CD14-positive monocyte (primary cell): ENCODE data around the gene CCDC134. TPM values are rescaled to one million over a fixed set of nuclear protein-coding genes. Genes with fewer than 3 reads are reported as not detected.

Source experiments
- DNase-seq, 3 donors: peaks; one replicate each; pipeline ENCODE4 v3.0.0-alpha.2; 2011 to 2022
- H2AFZ ChIP-seq: 2 replicates; pipeline ENCODE4 v1.6.0; 2012; ENCODE audit warnings: mild to moderate bottlenecking, low read depth, low read length, inconsistent platforms; ENCODE audit not compliant: insufficient read depth, poor library complexity, severe bottlenecking
- H3K27ac ChIP-seq, 2 donors: 1 replicate in 1 of 2; 2 replicates in 1 of 2; pipeline ENCODE4 v1.5.1; 2012 to 2013; ENCODE audit warnings: low read length in 2 of 2, control low read depth in 1 of 2, inconsistent platforms in 1 of 2, low read depth in 1 of 2, mild to moderate bottlenecking in 1 of 2
- H3K27me3 ChIP-seq, 2 donors: one replicate each; pipeline versions ENCODE4 v1.6.0 to v1.6.1; 2011 to 2013; ENCODE audit warnings: low read length in 2 of 2; ENCODE audit not compliant: control insufficient read depth in 2 of 2, insufficient read depth in 2 of 2
- H3K36me3 ChIP-seq, 2 donors: replicated peaks in 1 of 2; 1 replicate in 1 of 2; 2 replicates in 1 of 2; pipeline versions ENCODE4 v1.5.1 to v1.6.1; 2012 to 2013; ENCODE audit warnings: low read length in 2 of 2, control low read depth in 1 of 2, inconsistent platforms in 1 of 2, mild to moderate bottlenecking in 1 of 2; ENCODE audit not compliant: insufficient read depth in 2 of 2, control insufficient read depth in 1 of 2
- H3K4me1 ChIP-seq, 2 donors: 1 replicate in 1 of 2; 2 replicates in 1 of 2; pipeline versions ENCODE4 v1.5.1 to v1.6.1; 2012 to 2013; ENCODE audit warnings: low read length in 2 of 2, control low read depth in 1 of 2, inconsistent platforms in 1 of 2, mild to moderate bottlenecking in 1 of 2, moderate library complexity in 1 of 2; ENCODE audit not compliant: insufficient read depth in 2 of 2, control insufficient read depth in 1 of 2
- H3K4me2 ChIP-seq: replicated peaks from 2 replicates; pipeline ENCODE3; 2012; ENCODE audit warnings: low read length, moderate library complexity, mild to moderate bottlenecking; ENCODE audit not compliant: poor library complexity, severe bottlenecking; ENCODE audit errors: extremely low read depth
- H3K4me3 ChIP-seq, 3 experiments: fragments of 200-600 bp in 1 of 3; sonication (generic) in 1 of 3; replicated peaks in 1 of 3; 1 replicate in 2 of 3; 2 replicates in 1 of 3; pipeline ENCODE4 v1.5.1; 2011 to 2013; ENCODE audit warnings: low read length in 3 of 3, mild to moderate bottlenecking in 3 of 3, control low read depth in 2 of 3, low read depth in 2 of 3, inconsistent platforms in 1 of 3, moderate library complexity in 1 of 3
- H3K79me2 ChIP-seq: 2 replicates; pipeline ENCODE4 v1.6.0; 2012; ENCODE audit warnings: mild to moderate bottlenecking, control low read depth, inconsistent platforms, low read length, moderate library complexity; ENCODE audit not compliant: insufficient read depth
- H3K9ac ChIP-seq: 2 replicates; pipeline ENCODE4 v1.6.0; 2017; ENCODE audit warnings: low read length, mild to moderate bottlenecking; ENCODE audit not compliant: insufficient read depth, poor library complexity, severe bottlenecking
- H3K9me3 ChIP-seq, 2 donors: replicated peaks in 1 of 2; 1 replicate in 1 of 2; 2 replicates in 1 of 2; pipeline versions ENCODE4 v1.5.1 to v1.6.1; 2012 to 2013; ENCODE audit warnings: low read length in 2 of 2, control low read depth in 1 of 2; ENCODE audit not compliant: control insufficient read depth in 1 of 2, insufficient read depth in 1 of 2
- H4K20me1 ChIP-seq: 2 replicates; pipeline ENCODE4 v1.6.0; 2012; ENCODE audit warnings: mild to moderate bottlenecking, low read length, control low read depth, moderate library complexity; ENCODE audit not compliant: insufficient read depth
- H3K27ac Mint-ChIP-seq, 7 donors: one replicate each; pipeline ENCODE4 v1.8.0; 2020; ENCODE audit warnings: mild to moderate bottlenecking in 7 of 7, mixed read lengths in 7 of 7, moderate library complexity in 6 of 7, inconsistent platforms in 2 of 7
- H3K27me3 Mint-ChIP-seq, 3 donors: one replicate each; pipeline ENCODE4 v1.8.0; 2021 to 2022; ENCODE audit warnings: low read depth in 3 of 3, mild to moderate bottlenecking in 3 of 3, mixed read lengths in 3 of 3, moderate library complexity in 3 of 3, inconsistent platforms in 1 of 3
- H3K36me3 Mint-ChIP-seq, 2 donors: one replicate each; pipeline ENCODE4 v1.8.0; 2020; ENCODE audit warnings: mixed read lengths in 2 of 2, inconsistent platforms in 1 of 2, mild to moderate bottlenecking in 1 of 2
- H3K4me1 Mint-ChIP-seq: one replicate; pipeline ENCODE4 v1.8.0; 2020; ENCODE audit warnings: mild to moderate bottlenecking, mixed read lengths
- H3K4me3 Mint-ChIP-seq, 2 donors: one replicate each; pipeline ENCODE4 v1.8.0; 2020; ENCODE audit warnings: mild to moderate bottlenecking in 2 of 2, mixed read lengths in 2 of 2, moderate library complexity in 1 of 2
- H3K9me3 Mint-ChIP-seq, 7 donors: one replicate each; pipeline ENCODE4 v1.8.0; 2020 to 2022; ENCODE audit warnings: mixed read lengths in 7 of 7, mild to moderate bottlenecking in 6 of 7, moderate library complexity in 6 of 7, inconsistent platforms in 2 of 7
- CTCF ChIP-seq: fragments of 200-600 bp; IDR thresholded peaks from one replicate; pipeline ENCODE4 v1.8.0; 2022; ENCODE audit warnings: antibody characterized with exemption, mild to moderate bottlenecking
- WGBS: methylation state at CpG from one replicate; pipeline ENCODE4 v1.1.5; 2013; ENCODE audit warnings: missing lambda C conversion rate; ENCODE audit not compliant: insufficient coverage; 5-methylcytosine and 5-hydroxymethylcytosine counted together
- intact Hi-C, 2 donors: fragments of 100-400 bp; cut with micrococcal nuclease; formaldehyde crosslinking; loops; one replicate each; pipeline versions ENCODE4 v1.15.0 to v1.15.1; 2023
- polyA plus RNA-seq, 3 donors: library from polyadenylated mRNA; depleted of rRNA in 1 of 3; unstranded in 2 of 3; stranded (reverse) in 1 of 3; fragments of 300-500 nt in 2 of 3; fragments of >200 nt in 1 of 3; fragmentation: Illumina TruSeq in 2 of 3; gene quantifications; 1 replicate in 2 of 3; 2 replicates in 1 of 3; pipeline ENCODE4 v1.2.3, GENCODE V29; 2012 to 2021

The CCDC134 gene
- polyA plus RNA-seq, 3 donors, result 2.1 to 5.3 (median 2.4) TPM

DNA sequence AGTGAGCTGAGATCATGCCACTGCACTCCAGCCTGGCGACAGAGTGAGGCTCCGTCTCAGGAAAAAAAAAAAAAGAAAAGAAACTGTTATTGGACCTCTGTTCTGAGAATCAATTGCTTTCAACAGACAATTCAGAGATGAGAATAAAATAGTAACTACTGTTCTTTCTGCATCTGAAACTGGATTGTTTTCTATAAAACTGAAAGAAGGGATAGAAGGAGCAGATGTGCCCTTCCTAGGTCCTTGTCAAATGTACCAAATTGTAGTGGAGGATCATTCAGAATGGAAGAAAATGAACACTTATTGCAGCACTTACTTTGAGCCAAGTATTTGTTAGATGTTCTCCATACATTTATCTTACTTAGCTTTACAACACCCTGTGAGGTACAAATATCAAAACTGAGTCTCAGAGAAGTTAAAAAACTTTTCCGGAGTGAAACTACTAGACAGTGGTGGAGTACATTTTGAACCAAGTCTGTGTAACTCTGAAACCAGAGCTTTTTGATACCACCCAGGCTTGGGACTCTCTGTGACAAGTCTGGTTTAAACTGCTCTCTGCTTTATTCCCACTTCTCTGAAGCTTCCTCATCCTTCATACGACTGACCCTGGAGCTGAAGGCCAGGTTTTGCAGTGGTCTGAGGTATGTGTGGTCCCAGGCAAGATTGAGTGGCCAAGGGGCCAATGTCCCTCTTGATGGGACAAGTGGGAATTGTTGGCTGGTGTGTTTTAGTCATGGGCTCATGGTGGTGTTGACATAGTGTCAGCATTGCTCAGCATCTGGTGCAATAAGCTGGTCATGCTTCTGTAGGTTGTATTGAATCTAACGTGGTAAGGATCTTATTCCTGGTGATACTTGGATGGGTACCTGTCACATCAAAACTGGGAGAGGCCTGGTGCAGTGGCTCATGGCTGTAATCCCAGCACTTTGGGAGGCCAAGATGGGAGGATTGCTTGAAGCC, 48.2 kb upstream of the CCDC134 start:
- H3K4me3 ChIP-seq, result no peak overlapping the region

More for the DNA sequence above, 48.2 kb upstream of the CCDC134 start:
- Mint-ChIP-seq H3K9me3 (no peaks in the 10 kb centered on the region), H3K4me3 (no peak overlapping the region), H3K4me1 (peaks cover 9% of the 10 kb centered on the region), H3K27me3 (peaks cover 2 to 9% (median 8%) of the 10 kb centered on the region in 3 donors), H3K27ac (no peak overlapping the region), H3K36me3 (no peaks in the 10 kb centered on the region)
- no peaks in the 10 kb centered on the region for H3K9me3 ChIP-seq
- DNase-seq, result peak in 1 of 3 donors; percentile 37
- no peaks in the 10 kb centered on the region for H4K20me1 ChIP-seq
- WGBS, result 100% methylated on average over 2 of the region's 5 CpGs
- H3K27ac ChIP-seq, result no peak overlapping the region
- H3K9ac ChIP-seq, result no peak overlapping the region
- H3K36me3 ChIP-seq, result no peaks in the 10 kb centered on the region
- no peak for TF ChIP-seq CTCF
- H3K4me2 ChIP-seq, result no peak overlapping the region
- peaks cover under 1 to 1% of the 10 kb centered on the region in 2 donors for H3K4me1 ChIP-seq
- H3K79me2 ChIP-seq, result no peaks in the 10 kb centered on the region
- intact Hi-C loops, result loop anchor here in 1 of 2 donors (5.0 kb wide), 1 partner anchor 50 kb away; the partner anchor contains the start of gene CCDC134
- no peak overlapping the region for H2AFZ ChIP-seq
- H3K27me3 ChIP-seq, result no peaks in the 10 kb centered on the region
